B cell (primary cell): Measurements from ENCODE around the gene CD52. TPM values are rescaled to one million over a fixed set of nuclear protein-coding genes. Genes with fewer than 3 reads are reported as not detected.
A peak's percentile ranks its signal among the peaks of the same experiment; 100 is the strongest.

Experiments used
- ATAC-seq: fragments of 200-7000 bp; cut with Tn5 transposase; one replicate; pipeline ENCODE4 v1.10.0; 2021; ENCODE audit warnings: low read depth, mild to moderate bottlenecking, moderate number of reproducible peaks, moderate library complexity
- CTCF ChIA-PET: fragments of 350-600 bp; sonication (Branson Sonifier 250); formaldehyde crosslinking; loops from one replicate; lab custom pipeline; 2021; ENCODE audit warnings: antibody characterized with exemption, inconsistent platforms; lab: Charles Lee
- POLR2A ChIA-PET: fragments of 350-600 bp; sonication (Branson Sonifier 250); formaldehyde crosslinking; loops from one replicate; lab custom pipeline; 2021; ENCODE audit warnings: antibody characterized with exemption; lab: Charles Lee
- DNase-seq: peaks from one replicate; pipeline ENCODE4 v3.0.0; 2013
- H2AFZ ChIP-seq: 2 replicates; pipeline ENCODE4 v1.6.1; 2012; ENCODE audit warnings: mild to moderate bottlenecking, low read depth, low read length; ENCODE audit not compliant: insufficient read depth, poor library complexity, severe bottlenecking
- H3K27ac ChIP-seq, 2 donors: 1 replicate in 1 of 2; 2 replicates in 1 of 2; pipeline ENCODE4 v1.5.1; 2012 to 2013; ENCODE audit warnings: low read length in 2 of 2, mild to moderate bottlenecking in 2 of 2, moderate library complexity in 1 of 2
- H3K27me3 ChIP-seq, 4 experiments: fragments of 200-600 bp in 1 of 4; sonication (generic) in 1 of 4; replicated peaks in 1 of 4; 1 replicate in 2 of 4; 2 replicates in 2 of 4; pipeline versions ENCODE4 v1.6.1 to v1.7.0; 2013 to 2016; ENCODE audit warnings: low read length in 3 of 4, mild to moderate bottlenecking in 2 of 4, mixed read lengths in 1 of 4, moderate library complexity in 1 of 4; ENCODE audit not compliant: insufficient read depth in 4 of 4, control insufficient read depth in 3 of 4; ENCODE audit errors: control extremely low read depth in 1 of 4
- H3K36me3 ChIP-seq, 2 experiments: replicated peaks in 1 of 2; 1 replicate in 1 of 2; 2 replicates in 1 of 2; pipeline versions ENCODE4 v1.6.1 to v1.7.1; 2013; ENCODE audit warnings: low read length in 1 of 2; ENCODE audit not compliant: insufficient read depth in 2 of 2, control insufficient read depth in 1 of 2; ENCODE audit errors: control extremely low read depth in 1 of 2, extremely low read depth in 1 of 2
- H3K4me1 ChIP-seq, 2 donors: fragments of 200-600 bp in 1 of 2; sonication (generic) in 1 of 2; 1 replicate in 1 of 2; 2 replicates in 1 of 2; pipeline versions ENCODE4 v1.5.1 to v1.6.1; 2013 to 2017; ENCODE audit warnings: low read length in 2 of 2; ENCODE audit not compliant: control insufficient read depth in 2 of 2, insufficient read depth in 2 of 2
- H3K4me2 ChIP-seq: replicated peaks from 2 replicates; pipeline ENCODE3; 2012; ENCODE audit warnings: mild to moderate bottlenecking, low read depth, low read length; ENCODE audit not compliant: poor library complexity, severe bottlenecking
- H3K4me3 ChIP-seq, 5 experiments: fragments of 200-600 bp in 1 of 5; sonication (generic) in 1 of 5; 1 replicate in 3 of 5; 2 replicates in 2 of 5; pipeline versions ENCODE4 v1.5.1 to v1.7.0; 2011 to 2016; ENCODE audit warnings: low read length in 4 of 5, mild to moderate bottlenecking in 4 of 5, low read depth in 2 of 5, control low read depth in 1 of 5, moderate library complexity in 1 of 5; ENCODE audit not compliant: insufficient read depth in 1 of 5; ENCODE audit errors: control extremely low read depth in 1 of 5, extremely low read depth in 1 of 5
- H3K79me2 ChIP-seq: fragments of 200-600 bp; sonication (generic); one replicate; pipeline ENCODE4 v1.6.0; 2016; ENCODE audit warnings: low read length; ENCODE audit not compliant: control insufficient read depth, insufficient read depth
- H3K9ac ChIP-seq: fragments of 200-600 bp; sonication (generic); 2 replicates; pipeline ENCODE4 v1.6.1; 2017; ENCODE audit warnings: mild to moderate bottlenecking, low read length, moderate library complexity
- H3K9me3 ChIP-seq, 3 donors: one replicate each; pipeline versions ENCODE4 v1.6.1 to v1.7.1; 2013; ENCODE audit warnings: low read length in 2 of 3; ENCODE audit not compliant: control insufficient read depth in 2 of 3, insufficient read depth in 1 of 3; ENCODE audit errors: control extremely low read depth in 1 of 3
- H4K20me1 ChIP-seq: 2 replicates; pipeline ENCODE4 v1.6.0; 2012; ENCODE audit warnings: mild to moderate bottlenecking, low read length; ENCODE audit not compliant: insufficient read depth, control insufficient read depth, poor library complexity, severe bottlenecking
- H3K27ac Mint-ChIP-seq: one replicate; pipeline ENCODE4 v1.8.0; 2021; ENCODE audit warnings: mixed read lengths
- H3K27me3 Mint-ChIP-seq: one replicate; pipeline ENCODE4 v1.8.0; 2021; ENCODE audit warnings: mixed read lengths
- H3K4me1 Mint-ChIP-seq: one replicate; pipeline ENCODE4 v1.8.0; 2021; ENCODE audit warnings: mixed read lengths
- H3K4me3 Mint-ChIP-seq: one replicate; pipeline ENCODE4 v1.8.0; 2021; ENCODE audit warnings: mixed read lengths
- H3K9me3 Mint-ChIP-seq: one replicate; pipeline ENCODE4 v1.8.0; 2022; ENCODE audit warnings: mixed read lengths; ENCODE audit not compliant: insufficient read depth
- CTCF ChIP-seq: fragments of 200-600 bp; IDR thresholded peaks from one replicate; pipeline ENCODE4 v1.8.0; 2022; ENCODE audit warnings: antibody characterized with exemption, mild to moderate bottlenecking
- EZH2 ChIP-seq: IDR thresholded peaks from 2 replicates; pipeline ENCODE4 v1.6.1; 2012; ENCODE audit warnings: borderline replicate concordance, low read depth, mild to moderate bottlenecking, moderate library complexity, low read length; ENCODE audit not compliant: insufficient read depth, poor library complexity, severe bottlenecking
- WGBS: methylation state at CpG from one replicate; pipeline ENCODE4 v1.1.5; 2013; ENCODE audit warnings: missing lambda C conversion rate; ENCODE audit not compliant: insufficient coverage; 5-methylcytosine and 5-hydroxymethylcytosine counted together
- intact Hi-C: fragments of 100-400 bp; cut with micrococcal nuclease; formaldehyde crosslinking; loops from one replicate; pipeline ENCODE4 v1.10.0; 2022
- polyA plus RNA-seq: library from polyadenylated mRNA; depleted of rRNA; stranded (reverse); fragments of >200 nt; gene quantifications from 2 replicates; pipeline ENCODE4 v1.2.3, GENCODE V29; 2012
- total RNA-seq, 2 donors: library from RNA; stranded (reverse); fragments of 120-200 nt in 1 of 2; gene quantifications; 1 replicate in 1 of 2; 2 replicates in 1 of 2; pipeline versions ENCODE4 v1.2.3 to v1.2.4, GENCODE V29; 2013 to 2022

Gene CD52
- total and polyA plus RNA-seq, 2 donors (not counting 1 experiment from before 2014, with no cell fraction given): 1,116 to 1,597 TPM

DNA sequence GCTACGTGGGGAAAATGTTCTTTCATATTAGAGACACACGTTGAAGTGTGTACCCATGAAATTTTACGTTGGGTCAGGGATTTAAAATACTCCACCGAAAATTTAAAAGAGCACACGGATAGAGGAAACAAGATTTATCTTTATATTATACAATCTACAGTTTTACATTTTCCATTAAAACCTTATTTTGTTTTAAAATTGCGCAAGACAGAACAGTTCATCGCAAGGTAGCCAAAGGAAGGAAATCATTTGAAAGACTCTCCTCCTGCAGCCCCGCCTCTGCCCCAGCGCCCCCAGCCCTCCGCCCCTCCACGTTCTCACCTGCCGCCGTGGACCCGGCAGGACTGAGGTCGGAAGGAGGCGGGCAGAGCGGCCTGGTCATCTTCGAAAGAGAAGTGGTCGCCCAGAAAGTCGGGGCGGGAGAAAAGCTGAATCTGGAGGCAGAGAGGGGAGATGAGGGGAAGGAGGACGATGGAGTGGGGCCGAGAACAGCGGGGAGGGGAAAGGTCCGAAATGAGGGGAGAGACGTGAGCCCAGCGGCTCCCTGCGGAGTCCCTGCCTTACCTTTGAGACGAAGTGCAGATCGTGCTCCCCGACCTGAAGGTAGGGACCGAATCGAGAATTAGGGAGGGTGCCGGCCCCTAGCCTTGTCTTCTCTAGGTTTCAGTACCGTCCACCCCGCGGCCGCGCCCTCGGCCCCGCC lies 18.2 kb downstream of the CD52 start:
- ATAC-seq: peak; percentile 2
- Histone ChIP-seq H2AFZ (peak overlapping the region; percentile 82), H3K27me3 (no peaks in the 10 kb centered on the region), H3K36me3 (no peaks in the 10 kb centered on the region), H3K9me3 (no peaks in the 10 kb centered on the region), H3K27ac (no peak overlapping the region), H3K9ac (peak overlapping the region; percentile 67), H4K20me1 (no peaks in the 10 kb centered on the region), H3K4me1 (peaks cover 8 to 14% of the 10 kb centered on the region in 2 donors), H3K4me2 (peak overlapping the region; percentile 93), H3K79me2 (peaks cover 4% of the 10 kb centered on the region), H3K4me3 (peak overlapping the region; percentile 49 to 72 (median 63))
- Mint-ChIP-seq H3K27ac (peak overlapping the region; percentile 56), H3K4me3 (peak overlapping the region; percentile 95), H3K27me3 (no peaks in the 10 kb centered on the region), H3K4me1 (peaks cover 13% of the 10 kb centered on the region), H3K9me3 (no peaks in the 10 kb centered on the region)
- ChIA-PET CTCF (interaction anchor here (0.8 to 2.2 kb wide), 9 partner anchors 13 to 191 kb away, joined by 3 to 6 read pairs (median 3); partner anchors contain the start of genes CEP85 and ZNF593OS), POLR2A (interaction anchor here (1.1 to 1.7 kb wide), 2 partner anchors 47 to 51 kb away, joined by 3 to 4 read pairs; no protein-coding TSS in a partner anchor)
- TF ChIP-seq EZH2: no peak
- no peak for TF ChIP-seq CTCF
- intact Hi-C loops: loop anchor here (1.0 kb wide), 3 partner anchors 15 to 102 kb away; partner anchors contain the start of gene CEP85
- no peak for DNase-seq
- WGBS: under 1% methylated on average over 34 of the region's 41 CpGs
